Fibroblast of lung (primary cell): ENCODE measurements around the gene TAF8. TPM values are rescaled to one million over a fixed set of nuclear protein-coding genes. Genes with fewer than 3 reads are reported as not detected.

Source experiments
- DNase-seq, 2 donors: peaks; one replicate each; pipeline versions ENCODE4 v3.0.0 to v3.0.0-alpha.2; 2010; ENCODE audit warnings: low read depth in 2 of 2
- H2AFZ ChIP-seq: 2 replicates; pipeline ENCODE4 v1.5.1; 2012; ENCODE audit warnings: low read length, control low read depth, inconsistent platforms
- H3K27ac ChIP-seq: 2 replicates; pipeline ENCODE4 v1.5.1; 2011; ENCODE audit warnings: low read length, control low read depth; ENCODE audit not compliant: insufficient read depth
- H3K27me3 ChIP-seq: 2 replicates; pipeline ENCODE4 v1.5.1; 2011; ENCODE audit warnings: mild to moderate bottlenecking, low read length; ENCODE audit not compliant: control insufficient read depth, insufficient read depth
- H3K36me3 ChIP-seq: 2 replicates; pipeline ENCODE4 v1.5.1; 2011; ENCODE audit warnings: low read length; ENCODE audit not compliant: control insufficient read depth, insufficient read depth
- H3K4me1 ChIP-seq: 2 replicates; pipeline ENCODE4 v1.5.1; 2011; ENCODE audit warnings: low read length; ENCODE audit not compliant: control insufficient read depth, insufficient read depth; ENCODE audit errors: extremely low read depth
- H3K4me2 ChIP-seq: 2 replicates; pipeline ENCODE4 v1.5.1; 2011; ENCODE audit warnings: low read length, control low read depth; ENCODE audit not compliant: insufficient read depth; ENCODE audit errors: extremely low read depth
- H3K4me3 ChIP-seq, 4 experiments: fragments of 200-600 bp in 1 of 4; sonication (generic) in 1 of 4; replicated peaks in 1 of 4; 2 replicates each; pipeline ENCODE4 v1.5.1; 2011 to 2016; ENCODE audit warnings: low read length in 4 of 4, low read depth in 3 of 4, mild to moderate bottlenecking in 3 of 4, control low read depth in 2 of 4, inconsistent platforms in 1 of 4, mixed read lengths in 1 of 4; ENCODE audit not compliant: insufficient read depth in 1 of 4; ENCODE audit errors: control extremely low read depth in 1 of 4
- H3K79me2 ChIP-seq: 2 replicates; pipeline ENCODE4 v1.5.1; 2012; ENCODE audit warnings: mild to moderate bottlenecking, low read length, inconsistent platforms; ENCODE audit not compliant: control insufficient read depth, insufficient read depth
- H3K9ac ChIP-seq: 2 replicates; pipeline ENCODE4 v1.5.1; 2011; ENCODE audit warnings: mild to moderate bottlenecking, low read length, control low read depth; ENCODE audit not compliant: insufficient read depth
- H3K9me3 ChIP-seq: 2 replicates; pipeline ENCODE4 v1.5.1; 2012; ENCODE audit warnings: low read depth, low read length; ENCODE audit not compliant: control insufficient read depth, insufficient read depth
- H4K20me1 ChIP-seq: 2 replicates; pipeline ENCODE4 v1.5.1; 2011; ENCODE audit warnings: low read length; ENCODE audit not compliant: control insufficient read depth, insufficient read depth; ENCODE audit errors: extremely low read depth
- CTCF ChIP-seq, 2 donors: IDR thresholded peaks in 1 of 2; conservative IDR thresholded peaks in 1 of 2; 1 replicate in 1 of 2; 2 replicates in 1 of 2; pipeline ENCODE4 v1.5.1; 2011 to 2012; ENCODE audit warnings: low read length in 2 of 2, control low read depth in 1 of 2, inconsistent platforms in 1 of 2, low read depth in 1 of 2, mild to moderate bottlenecking in 1 of 2
- EZH2 ChIP-seq: IDR thresholded peaks from 2 replicates; pipeline ENCODE4 v1.5.1; 2012; ENCODE audit warnings: low read length, control low read depth, mild to moderate bottlenecking; ENCODE audit errors: missing control alignments
- polyA plus RNA-seq, 2 donors: library from polyadenylated mRNA; depleted of rRNA in 1 of 2; stranded (reverse) in 1 of 2; unstranded in 1 of 2; fragments of >200 nt; gene quantifications; 2 replicates each; pipeline ENCODE4 v1.2.1, GENCODE V29; 2011 to 2012; ENCODE audit warnings: missing spikeins in 1 of 2
- total RNA-seq: library from RNA; depleted of rRNA; stranded (reverse); fragments of >200 nt; gene quantifications from 2 replicates; pipeline ENCODE4 v1.2.1, GENCODE V29; 2014

The TAF8 gene
- total and polyA plus RNA-seq, 2 donors (not counting 1 experiment from before 2014, with no cell fraction given): 13.9 to 14.0 TPM

- Histone ChIP-seq H3K36me3 (no peaks in the 10 kb centered on the region), H3K79me2 (no peaks in the 10 kb centered on the region), H2AFZ (no peak overlapping the region), H3K27ac (no peak overlapping the region), H3K4me1 (no peaks in the 10 kb centered on the region), H3K4me2 (no peak overlapping the region), H3K9ac (no peak overlapping the region), H3K9me3 (no peaks in the 10 kb centered on the region), H4K20me1 (no peaks in the 10 kb centered on the region), H3K4me3 (no peak overlapping the region), H3K27me3 (no peaks in the 10 kb centered on the region)
- DNase-seq: no peak
- TF ChIP-seq EZH2 (no peak), CTCF (conservative IDR thresholded peaks at IDR 0.05 in 1 of 2, IDR thresholded peaks at IDR 0.05 in 1 of 2; ENCODE audit: low read depth in 1 of 2, low read length in 2 of 2) (no peak)
Observed at GRCh38 chr6:42010185-42010891, 40.0 kb upstream of the TAF8 start.

- DNase-seq: no peak
- no peak overlapping the region for H3K4me3 ChIP-seq
- H3K79me2 ChIP-seq: no peaks in the 10 kb centered on the region
- H3K4me1 ChIP-seq: no peaks in the 10 kb centered on the region
- H3K9ac ChIP-seq: no peak overlapping the region
- H4K20me1 ChIP-seq: no peaks in the 10 kb centered on the region
- no peak overlapping the region for H3K27ac ChIP-seq
- H3K27me3 ChIP-seq: no peaks in the 10 kb centered on the region
- H2AFZ ChIP-seq: no peak overlapping the region
- no peaks in the 10 kb centered on the region for H3K36me3 ChIP-seq
- H3K9me3 ChIP-seq: no peaks in the 10 kb centered on the region
- H3K4me2 ChIP-seq: no peak overlapping the region
- TF ChIP-seq EZH2 (no peak), CTCF (conservative IDR thresholded peaks at IDR 0.05 in 1 of 2, IDR thresholded peaks at IDR 0.05 in 1 of 2; ENCODE audit: low read depth in 1 of 2, low read length in 2 of 2) (no peak)
Observed at GRCh38 chr6:42010909-42011308, 39.4 kb upstream of the TAF8 start.

GRCh38 chr6:42012501-42013133, 37.7 kb upstream of the TAF8 start:
- TF ChIP-seq EZH2: no peak
- no peak for TF ChIP-seq CTCF (conservative IDR thresholded peaks at IDR 0.05 in 1 of 2, IDR thresholded peaks at IDR 0.05 in 1 of 2; ENCODE audit: low read depth in 1 of 2, low read length in 2 of 2)
- H3K4me3 ChIP-seq: no peak overlapping the region
- H3K4me2 ChIP-seq: no peak overlapping the region
- H3K9ac ChIP-seq: no peak overlapping the region
- no peaks in the 10 kb centered on the region for H3K27me3 ChIP-seq
- peaks cover 4% of the 10 kb centered on the region for H3K4me1 ChIP-seq
- no peak overlapping the region for H2AFZ ChIP-seq
- no peak overlapping the region for H3K27ac ChIP-seq
- no peaks in the 10 kb centered on the region for H3K36me3 ChIP-seq
- no peaks in the 10 kb centered on the region for H3K9me3 ChIP-seq
- no peaks in the 10 kb centered on the region for H3K79me2 ChIP-seq
- no peaks in the 10 kb centered on the region for H4K20me1 ChIP-seq
- DNase-seq: peak in 1 of 2 donors; percentile 39
